ENCODE results near the gene MAPK8. TPM values are rescaled to one million over a fixed set of nuclear protein-coding genes. Genes with fewer than 3 reads are reported as not detected.

The MAPK8 gene
- total and polyA plus RNA-seq, 3 experiments from 2014 or later = 20.5 to 43.5 (median 38.8) TPM

DNA sequence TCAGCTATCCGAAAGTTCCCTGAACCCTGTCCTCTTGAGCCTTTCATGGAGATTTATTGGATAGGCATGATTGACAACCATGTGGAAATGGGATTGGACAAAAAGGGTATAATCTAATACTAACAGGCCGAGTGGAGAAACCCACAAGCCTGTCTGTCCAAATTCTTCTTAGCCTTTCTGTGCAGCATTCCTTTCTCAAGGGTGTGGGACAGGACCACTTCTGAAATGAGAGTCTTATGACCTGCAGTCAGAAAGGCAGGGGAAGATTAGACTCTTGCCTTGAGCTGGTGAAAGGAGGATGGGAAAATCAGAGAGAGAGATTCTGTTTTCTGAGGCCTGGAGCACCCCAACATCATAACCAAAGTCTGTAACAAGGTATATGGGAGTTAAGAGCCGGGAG, 85.5 kb downstream of the MAPK8 start:
- no peaks in the 10 kb centered on the region for H3K9me3 ChIP-seq (ENCODE audit: low read length)
- DNase-seq = no peak
- Mint-ChIP-seq H3K4me3 (no peak overlapping the region), H3K9me3 (no peaks in the 10 kb centered on the region), H3K27ac (no peak overlapping the region), H3K4me1 (peaks cover 38 to 59% (median 57%) of the 10 kb centered on the region in 3 donors), H3K27me3 (no peaks in the 10 kb centered on the region), H3K36me3 (no peaks in the 10 kb centered on the region)
- H3K4me3 ChIP-seq (ENCODE audit: low read length) = no peak overlapping the region
- H3K27ac ChIP-seq (ENCODE audit: low read depth, low read length) = no peak overlapping the region
- no peaks in the 10 kb centered on the region for H3K36me3 ChIP-seq (ENCODE audit: insufficient read depth, low read length)
- H3K27me3 ChIP-seq (ENCODE audit: insufficient read depth, low read length, poor library complexity, severe bottlenecking) = no peaks in the 10 kb centered on the region
- CTCF ChIA-PET = no interaction called here
- H3K4me1 ChIP-seq (ENCODE audit: insufficient read depth, low read length) = peaks cover 28% of the 10 kb centered on the region
- POLR2A ChIA-PET = no interaction called here

DNA sequence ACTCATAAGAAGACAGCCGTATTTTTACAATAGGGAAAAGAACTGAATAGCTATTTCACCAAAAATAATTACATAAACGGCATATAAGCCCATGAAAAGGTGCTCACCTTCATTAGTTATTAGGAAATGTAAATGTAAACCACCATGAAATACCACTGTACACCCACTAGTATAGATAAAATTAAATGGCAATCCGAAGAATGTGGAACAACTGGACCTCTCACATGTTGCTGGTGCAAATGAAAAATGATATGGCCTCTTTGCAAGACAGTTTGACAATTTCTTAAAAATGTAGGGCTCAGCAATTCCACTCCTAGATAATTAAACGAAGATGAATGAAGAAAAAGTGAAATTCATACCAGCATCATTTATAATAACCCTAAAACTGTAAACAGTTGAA, 91.8 kb downstream of the MAPK8 start:
- Mint-ChIP-seq H3K4me3 (no peak overlapping the region), H3K4me1 (peaks cover 20 to 36% (median 23%) of the 10 kb centered on the region in 3 donors), H3K9me3 (no peaks in the 10 kb centered on the region), H3K27me3 (no peaks in the 10 kb centered on the region), H3K27ac (no peak overlapping the region), H3K36me3 (peaks cover 0 to 3% (median 0%) of the 10 kb centered on the region in 3 donors)
- CTCF ChIA-PET = no interaction called here
- POLR2A ChIA-PET = no interaction called here
- Histone ChIP-seq H3K27me3 (ENCODE audit: insufficient read depth, low read length, poor library complexity, severe bottlenecking) (no peaks in the 10 kb centered on the region), H3K27ac (ENCODE audit: low read depth, low read length) (no peak overlapping the region), H3K4me3 (ENCODE audit: low read length) (no peak overlapping the region), H3K4me1 (ENCODE audit: insufficient read depth, low read length) (no peaks in the 10 kb centered on the region), H3K36me3 (ENCODE audit: insufficient read depth, low read length) (no peaks in the 10 kb centered on the region), H3K9me3 (ENCODE audit: low read length) (no peaks in the 10 kb centered on the region)
- DNase-seq = no peak

GRCh38 chr10:48399056-48399541, 92.6 kb downstream of the MAPK8 start:
- no peaks in the 10 kb centered on the region for H3K27me3 ChIP-seq (ENCODE audit: insufficient read depth, low read length, poor library complexity, severe bottlenecking)
- no peaks in the 10 kb centered on the region for H3K36me3 ChIP-seq (ENCODE audit: insufficient read depth, low read length)
- ChIA-PET POLR2A (no interaction called here), CTCF (no interaction called here)
- H3K9me3 ChIP-seq (ENCODE audit: low read length) = no peaks in the 10 kb centered on the region
- Mint-ChIP-seq H3K4me1 (peaks cover 20 to 36% (median 23%) of the 10 kb centered on the region in 3 donors), H3K4me3 (no peak overlapping the region), H3K27ac (peak overlapping the region in 1 of 8 donors; percentile 72), H3K36me3 (peaks cover 0 to 3% (median 0%) of the 10 kb centered on the region in 3 donors), H3K27me3 (no peaks in the 10 kb centered on the region), H3K9me3 (no peaks in the 10 kb centered on the region)
- no peak overlapping the region for H3K27ac ChIP-seq (ENCODE audit: low read depth, low read length)
- DNase-seq = no peak
- no peaks in the 10 kb centered on the region for H3K4me1 ChIP-seq (ENCODE audit: insufficient read depth, low read length)
- H3K4me3 ChIP-seq (ENCODE audit: low read length) = no peak overlapping the region

DNA sequence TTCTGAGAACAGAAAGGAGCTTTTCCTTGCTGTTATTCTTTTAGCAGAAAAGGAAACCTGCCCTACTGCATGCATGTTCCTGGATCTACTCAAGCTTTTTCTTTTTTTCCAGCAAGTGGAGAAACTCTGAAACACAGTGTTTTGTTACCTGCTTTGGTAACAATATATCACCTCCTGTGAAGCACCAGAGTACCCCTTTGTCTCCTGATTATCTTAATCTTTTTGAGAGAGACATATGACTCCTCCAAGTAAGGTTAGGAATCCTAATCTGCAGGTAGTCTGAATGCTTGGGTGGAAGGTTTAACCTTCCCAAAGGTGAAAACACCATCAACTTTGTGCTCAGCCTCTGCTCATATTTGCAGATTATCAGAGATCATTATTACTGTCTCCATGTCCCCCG, 93.1 kb downstream of the MAPK8 start:
- Histone ChIP-seq H3K27ac (ENCODE audit: low read depth, low read length) (no peak overlapping the region), H3K9me3 (ENCODE audit: low read length) (no peaks in the 10 kb centered on the region), H3K4me3 (ENCODE audit: low read length) (no peak overlapping the region), H3K27me3 (ENCODE audit: insufficient read depth, low read length, poor library complexity, severe bottlenecking) (no peaks in the 10 kb centered on the region), H3K4me1 (ENCODE audit: insufficient read depth, low read length) (no peaks in the 10 kb centered on the region), H3K36me3 (ENCODE audit: insufficient read depth, low read length) (no peaks in the 10 kb centered on the region)
- H3K27me3 Mint-ChIP-seq = no peaks in the 10 kb centered on the region
- no peak overlapping the region for H3K4me3 Mint-ChIP-seq
- no peaks in the 10 kb centered on the region for H3K9me3 Mint-ChIP-seq
- no peak for DNase-seq
- peaks cover 20 to 36% (median 23%) of the 10 kb centered on the region in 3 donors for H3K4me1 Mint-ChIP-seq
- H3K27ac Mint-ChIP-seq = peak overlapping the region in 1 of 8 donors; percentile 72
- H3K36me3 Mint-ChIP-seq = peaks cover under 1 to 4% (median 1%) of the 10 kb centered on the region in 3 donors
- ChIA-PET POLR2A (no interaction called here), CTCF (no interaction called here)

DNA sequence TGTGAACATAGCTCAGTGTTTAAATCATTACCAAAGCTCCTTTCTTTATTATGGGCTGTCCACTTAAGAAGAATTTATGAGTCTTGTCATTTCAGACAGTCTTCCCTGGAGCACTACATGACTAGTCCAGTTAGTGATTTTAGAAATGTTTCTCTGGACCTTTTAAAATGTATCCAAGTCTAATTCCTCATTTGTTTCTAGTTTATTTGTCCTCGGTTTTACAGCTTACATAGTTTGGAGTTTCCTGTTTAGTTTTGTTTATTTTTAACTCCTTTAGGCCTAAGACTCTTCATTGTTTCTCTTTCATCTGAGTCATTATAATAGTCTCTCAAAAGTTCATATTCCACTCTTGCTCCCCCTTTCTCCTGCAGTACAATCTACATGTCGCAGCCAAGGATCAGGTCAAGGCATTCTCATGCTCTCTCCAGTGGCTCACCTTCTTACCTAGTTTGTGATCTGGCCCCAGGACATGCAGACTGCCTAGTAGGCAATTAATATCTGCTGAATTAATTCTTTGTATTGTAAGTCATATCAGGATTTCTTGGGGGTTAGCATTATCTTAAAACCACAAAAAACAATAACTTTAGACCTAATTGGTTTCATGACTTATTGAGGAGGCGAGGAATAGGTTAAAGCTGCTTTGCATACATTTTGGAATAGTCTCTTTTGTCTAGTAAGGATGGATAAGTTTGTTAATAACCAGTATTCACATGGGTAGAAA, 93.8 kb downstream of the MAPK8 start:
- Mint-ChIP-seq H3K36me3 (peaks cover 3 to 9% (median 3%) of the 10 kb centered on the region in 3 donors), H3K9me3 (no peaks in the 10 kb centered on the region), H3K27ac (peak overlapping the region in 1 of 8 donors; percentile 47), H3K27me3 (no peaks in the 10 kb centered on the region), H3K4me1 (peaks cover 20 to 36% (median 23%) of the 10 kb centered on the region in 3 donors), H3K4me3 (no peak overlapping the region)
- Histone ChIP-seq H3K9me3 (ENCODE audit: low read length) (no peaks in the 10 kb centered on the region), H3K27me3 (ENCODE audit: insufficient read depth, low read length, poor library complexity, severe bottlenecking) (no peaks in the 10 kb centered on the region), H3K4me1 (ENCODE audit: insufficient read depth, low read length) (no peaks in the 10 kb centered on the region), H3K27ac (ENCODE audit: low read depth, low read length) (no peak overlapping the region), H3K36me3 (ENCODE audit: insufficient read depth, low read length) (no peaks in the 10 kb centered on the region), H3K4me3 (ENCODE audit: low read length) (no peak overlapping the region)
- CTCF ChIA-PET = no interaction called here
- POLR2A ChIA-PET = no interaction called here
- DNase-seq = no peak

- H3K27me3 Mint-ChIP-seq = no peaks in the 10 kb centered on the region
- H3K27ac ChIP-seq (ENCODE audit: low read depth, low read length) = no peak overlapping the region
- POLR2A ChIA-PET = no interaction called here
- no peak for DNase-seq
- H3K9me3 ChIP-seq (ENCODE audit: low read length) = no peaks in the 10 kb centered on the region
- H3K4me1 ChIP-seq (ENCODE audit: insufficient read depth, low read length) = no peaks in the 10 kb centered on the region
- CTCF ChIA-PET = no interaction called here
- H3K9me3 Mint-ChIP-seq = no peaks in the 10 kb centered on the region
- H3K36me3 Mint-ChIP-seq = peaks cover 5 to 11% (median 6%) of the 10 kb centered on the region in 3 donors
- H3K4me3 Mint-ChIP-seq = no peak overlapping the region
- H3K4me1 Mint-ChIP-seq = peaks cover 20 to 37% (median 23%) of the 10 kb centered on the region in 3 donors
- H3K27ac Mint-ChIP-seq = peak overlapping the region in 2 of 8 donors; percentile 2 to 47
- no peak overlapping the region for H3K4me3 ChIP-seq (ENCODE audit: low read length)
- no peaks in the 10 kb centered on the region for H3K27me3 ChIP-seq (ENCODE audit: insufficient read depth, low read length, poor library complexity, severe bottlenecking)
- no peaks in the 10 kb centered on the region for H3K36me3 ChIP-seq (ENCODE audit: insufficient read depth, low read length)
These were observed 94.4 kb downstream of the MAPK8 start for GRCh38 chr10:48400850-48401220.

GRCh38 chr10:48404646-48405045, 98.2 kb downstream of the MAPK8 start:
- POLR2A ChIA-PET = no interaction called here
- H3K27ac ChIP-seq (ENCODE audit: low read depth, low read length) = no peak overlapping the region
- H3K27me3 Mint-ChIP-seq = no peaks in the 10 kb centered on the region
- H3K4me1 ChIP-seq (ENCODE audit: insufficient read depth, low read length) = no peaks in the 10 kb centered on the region
- no peak overlapping the region for H3K27ac Mint-ChIP-seq
- no peaks in the 10 kb centered on the region for H3K27me3 ChIP-seq (ENCODE audit: insufficient read depth, low read length, poor library complexity, severe bottlenecking)
- H3K4me3 Mint-ChIP-seq = no peak overlapping the region
- CTCF ChIA-PET = no interaction called here
- peaks cover 9 to 16% (median 10%) of the 10 kb centered on the region in 3 donors for H3K4me1 Mint-ChIP-seq
- peaks cover 6% of the 10 kb centered on the region for H3K36me3 ChIP-seq (ENCODE audit: insufficient read depth, low read length)
- H3K9me3 Mint-ChIP-seq = no peaks in the 10 kb centered on the region
- peaks cover 9 to 16% (median 11%) of the 10 kb centered on the region in 3 donors for H3K36me3 Mint-ChIP-seq
- no peaks in the 10 kb centered on the region for H3K9me3 ChIP-seq (ENCODE audit: low read length)
- H3K4me3 ChIP-seq (ENCODE audit: low read length) = no peak overlapping the region
- DNase-seq = no peak

DNA sequence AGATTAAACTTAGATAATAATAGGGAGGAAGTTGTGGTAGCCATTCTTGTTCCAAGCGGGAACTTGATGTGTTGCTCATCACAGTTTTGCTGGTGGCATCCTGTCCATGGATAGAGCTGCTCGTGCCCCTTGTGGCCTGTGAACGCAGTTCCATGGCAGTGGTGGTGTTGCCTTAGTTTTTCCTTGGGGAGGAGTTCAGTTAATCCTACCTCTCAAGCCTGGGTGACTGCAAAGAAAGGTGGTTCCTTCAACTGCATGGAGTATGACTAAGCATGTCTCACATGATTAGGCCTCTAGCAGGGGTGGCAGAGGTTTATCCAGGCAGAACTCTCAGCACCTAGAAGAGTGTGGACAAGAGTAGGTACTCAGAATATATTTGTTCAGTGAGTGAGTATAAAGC, 99.7 kb downstream of the MAPK8 start:
- Mint-ChIP-seq H3K4me3 (no peak overlapping the region), H3K36me3 (peaks cover 9 to 22% (median 16%) of the 10 kb centered on the region in 3 donors), H3K27me3 (no peaks in the 10 kb centered on the region), H3K4me1 (peaks cover 0 to 3% (median 0%) of the 10 kb centered on the region in 3 donors), H3K9me3 (no peaks in the 10 kb centered on the region), H3K27ac (peak overlapping the region in 1 of 8 donors; percentile 76)
- H3K9me3 ChIP-seq (ENCODE audit: low read length) = no peaks in the 10 kb centered on the region
- no peak overlapping the region for H3K27ac ChIP-seq (ENCODE audit: low read depth, low read length)
- no peaks in the 10 kb centered on the region for H3K4me1 ChIP-seq (ENCODE audit: insufficient read depth, low read length)
- no peaks in the 10 kb centered on the region for H3K27me3 ChIP-seq (ENCODE audit: insufficient read depth, low read length, poor library complexity, severe bottlenecking)
- H3K36me3 ChIP-seq (ENCODE audit: insufficient read depth, low read length) = peaks cover 14% of the 10 kb centered on the region
- no peak for DNase-seq
- H3K4me3 ChIP-seq (ENCODE audit: low read length) = no peak overlapping the region
- ChIA-PET CTCF (no interaction called here), POLR2A (no interaction called here)
